ENCODE measurements around the gene STRBP.

GRCh38 chr9:123314617-123315016, 46.2 kb upstream of the STRBP start:
- TF ChIP-seq EZH2 (optimal IDR thresholded peaks at IDR 0.05; ENCODE audit: low read depth, low read length) (no peak), CTCF (IDR thresholded peaks at IDR 0.05; ENCODE audit: low read length) (no peak)
